ENCODE measurements around the gene CACNB2. TPM values are rescaled to one million over a fixed set of nuclear protein-coding genes. Genes with fewer than 3 reads are reported as not detected.

The CACNB2 gene
- total RNA-seq, 1 experiment from 2014 or later = 3.2 TPM

GRCh38 chr10:18233775-18234174 is 93.6 kb downstream of the CACNB2 start:
- POLR2A ChIA-PET = no interaction called here
- no peaks in the 10 kb centered on the region for H3K9me3 Mint-ChIP-seq
- no peaks in the 10 kb centered on the region for H3K27me3 Mint-ChIP-seq (ENCODE audit: low read depth)
- TF ChIP-seq PREB (CRISPR knock-in tag; IDR thresholded peaks at IDR 0.05; ENCODE audit: borderline replicate concordance) (no peak), CTCF (IDR thresholded peaks at IDR 0.05) (peak; percentile 35; the same call in 1 of the 2 replicates)
- peaks cover 23% of the 10 kb centered on the region for H3K4me1 Mint-ChIP-seq
- ATAC-seq = peak; percentile 91
- no peak overlapping the region for H3K27ac Mint-ChIP-seq
- peaks cover 2% of the 10 kb centered on the region; the same call in 1 of the 2 replicates for H3K36me3 Mint-ChIP-seq
- CTCF ChIA-PET = interaction anchor here (0.5 to 2.3 kb wide), 13 partner anchors 9 to 432 kb away, joined by 3 to 14 read pairs (median 4); no protein-coding TSS in a partner anchor
- no peak overlapping the region for H3K4me3 Mint-ChIP-seq
- peak; percentile 28 for DNase-seq (ENCODE audit: low spot score)

- Mint-ChIP-seq H3K27me3 (ENCODE audit: low read depth) (no peaks in the 10 kb centered on the region), H3K9me3 (no peaks in the 10 kb centered on the region), H3K4me3 (no peak overlapping the region), H3K36me3 (peaks cover 2% of the 10 kb centered on the region; the same call in 1 of the 2 replicates), H3K4me1 (peaks cover 23% of the 10 kb centered on the region), H3K27ac (no peak overlapping the region)
- ChIA-PET POLR2A (no interaction called here), CTCF (no interaction called here)
- TF ChIP-seq NFE2L1 (CRISPR knock-in tag; IDR thresholded peaks at IDR 0.05) = no peak
- TF ChIP-seq AFF4 (CRISPR knock-in tag; IDR thresholded peaks at IDR 0.05; ENCODE audit: borderline replicate concordance) = no peak
- no peak for TF ChIP-seq FOXP4 (CRISPR knock-in tag; IDR thresholded peaks at IDR 0.05)
- no peak for TF ChIP-seq NR3C1 (CRISPR knock-in tag; conservative IDR thresholded peaks at IDR 0.05; ENCODE audit: low read depth)
- TF ChIP-seq ZNF263 (CRISPR knock-in tag; IDR thresholded peaks at IDR 0.05; ENCODE audit: low read depth) = no peak
- TF ChIP-seq CREB1 (CRISPR knock-in tag; IDR thresholded peaks at IDR 0.05) = no peak
- TF ChIP-seq SMAD4 (CRISPR knock-in tag; IDR thresholded peaks at IDR 0.05) = no peak
- TF ChIP-seq ELF4 (CRISPR knock-in tag; IDR thresholded peaks at IDR 0.05; ENCODE audit: low read depth) = no peak
- no peak for TF ChIP-seq CBFB (CRISPR knock-in tag; IDR thresholded peaks at IDR 0.05; ENCODE audit: low read depth)
- TF ChIP-seq EMX1 (CRISPR knock-in tag; IDR thresholded peaks at IDR 0.05) = no peak
- TF ChIP-seq IRF2 (CRISPR knock-in tag; IDR thresholded peaks at IDR 0.05; ENCODE audit: borderline replicate concordance, low read depth) = no peak
- no peak for TF ChIP-seq ZNF416 (CRISPR knock-in tag; IDR thresholded peaks at IDR 0.05)
- TF ChIP-seq KAT7 (CRISPR knock-in tag; IDR thresholded peaks at IDR 0.05; ENCODE audit: borderline replicate concordance) = no peak
- DNase-seq (ENCODE audit: low spot score) = no peak
- ATAC-seq = no peak
These were observed 95.3 kb downstream of the CACNB2 start for GRCh38 chr10:18235477-18235876.
